HEK293T (cell line): ENCODE data around the gene ADIPOR2.

Experiments
- ARNT ChIP-seq: fragments of 450-650 bp; IDR thresholded peaks from 2 replicates; pipeline ENCODE4 v1.6.1; 2017; ENCODE audit warnings: mild to moderate bottlenecking
- BHLHE40 ChIP-seq: fragments of 450-650 bp; IDR thresholded peaks from 2 replicates; pipeline ENCODE4 v1.6.1; 2016; ENCODE audit warnings: mild to moderate bottlenecking, moderate library complexity, borderline replicate concordance
- FOXA1 ChIP-seq: fragments of 450-650 bp; IDR thresholded peaks from 2 replicates; pipeline ENCODE4 v1.6.1; 2016; ENCODE audit warnings: mild to moderate bottlenecking
- FOXK2 ChIP-seq: fragments of 450-650 bp; IDR thresholded peaks from 2 replicates; pipeline ENCODE4 v1.6.1; 2016; ENCODE audit warnings: mild to moderate bottlenecking
- FOXM1 ChIP-seq: fragments of 450-650 bp; IDR thresholded peaks from 2 replicates; pipeline ENCODE4 v1.6.1; 2017; ENCODE audit warnings: mild to moderate bottlenecking, borderline replicate concordance
- NFRKB ChIP-seq: fragments of 450-650 bp; IDR thresholded peaks from 2 replicates; pipeline ENCODE4 v1.6.1; 2016; ENCODE audit warnings: mild to moderate bottlenecking, moderate library complexity
- SP1 ChIP-seq: fragments of 450-650 bp; IDR thresholded peaks from 2 replicates; pipeline ENCODE4 v1.6.1; 2017
- SUZ12 ChIP-seq: fragments of 450-650 bp; IDR thresholded peaks from 2 replicates; pipeline ENCODE4 v1.6.1; 2016; ENCODE audit warnings: mild to moderate bottlenecking
- TARDBP ChIP-seq: fragments of 450-650 bp; IDR thresholded peaks from 2 replicates; pipeline ENCODE4 v1.6.1; 2016
- TF ChIP-seq, protein P1 (sequence below): fragments of 450-650 bp; IDR thresholded peaks from 2 replicates; pipeline ENCODE4 v1.6.1; 2016

DNA sequence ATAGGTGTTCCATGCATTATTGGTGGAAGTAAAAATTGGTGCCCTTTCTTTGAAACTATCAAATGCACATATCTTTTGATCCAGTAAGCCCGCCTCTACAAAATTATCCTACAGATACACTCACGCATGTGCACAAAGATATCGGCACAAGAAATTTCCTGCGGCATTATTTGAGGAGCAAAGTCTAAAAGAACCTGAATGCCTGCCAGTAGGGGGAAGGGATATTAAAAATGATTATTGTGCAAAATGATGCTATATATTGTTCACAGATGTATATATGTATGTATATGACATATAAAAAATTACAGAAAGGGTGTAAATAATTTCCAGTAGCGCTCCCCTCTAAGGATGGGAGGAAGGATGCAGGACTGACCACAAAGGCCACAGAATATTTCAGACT is 24.7 kb upstream of the ADIPOR2 start:
- TF ChIP-seq NFRKB, result no peak
- TF ChIP-seq ARNT, result no peak
- TF ChIP-seq FOXK2, result no peak
- TF ChIP-seq FOXM1, result no peak
- TF ChIP-seq TARDBP, result no peak
- TF ChIP-seq SP1, result no peak
- no peak for TF ChIP-seq SUZ12
- no peak for TF ChIP-seq FOXA1
- no peak for TF ChIP-seq BHLHE40
- TF ChIP-seq, protein P1, sequence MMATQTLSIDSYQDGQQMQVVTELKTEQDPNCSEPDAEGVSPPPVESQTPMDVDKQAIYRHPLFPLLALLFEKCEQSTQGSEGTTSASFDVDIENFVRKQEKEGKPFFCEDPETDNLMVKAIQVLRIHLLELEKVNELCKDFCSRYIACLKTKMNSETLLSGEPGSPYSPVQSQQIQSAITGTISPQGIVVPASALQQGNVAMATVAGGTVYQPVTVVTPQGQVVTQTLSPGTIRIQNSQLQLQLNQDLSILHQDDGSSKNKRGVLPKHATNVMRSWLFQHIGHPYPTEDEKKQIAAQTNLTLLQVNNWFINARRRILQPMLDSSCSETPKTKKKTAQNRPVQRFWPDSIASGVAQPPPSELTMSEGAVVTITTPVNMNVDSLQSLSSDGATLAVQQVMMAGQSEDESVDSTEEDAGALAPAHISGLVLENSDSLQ, result no peak
